ENCODE measurements around the gene CCDC88C. TPM values are rescaled to one million over a fixed set of nuclear protein-coding genes. Genes with fewer than 3 reads are reported as not detected.

Gene CCDC88C
- total and polyA plus RNA-seq, 2 donors (not counting 3 experiments of a cell fraction or from before 2014, with no cell fraction given) = 11.4 to 52.1 TPM

DNA sequence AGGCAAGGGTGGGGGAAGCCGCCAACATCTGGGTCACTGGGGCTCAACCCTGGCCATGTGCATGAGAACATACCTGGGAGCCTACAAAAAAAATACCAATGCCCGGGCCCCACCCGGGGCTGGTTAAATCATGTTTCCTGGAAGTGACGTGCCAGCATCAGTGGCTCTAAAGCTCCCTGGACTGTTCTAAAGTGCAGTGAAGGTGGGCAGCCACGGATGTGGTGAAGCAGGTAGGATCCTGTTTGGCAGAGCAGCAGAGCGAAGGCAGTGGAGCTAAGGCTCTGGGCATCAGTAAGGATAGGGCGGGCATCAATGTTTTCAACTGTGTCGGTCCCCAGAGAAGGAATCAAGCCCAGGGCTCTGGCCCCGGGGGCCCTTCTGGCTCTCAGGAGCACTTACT, 172.6 kb downstream of the CCDC88C start:
- Histone ChIP-seq H3K27me3 (ENCODE audit: control insufficient read depth in 2 of 2, insufficient read depth in 2 of 2, low read length in 2 of 2) (no peaks in the 10 kb centered on the region), H3K4me2 (ENCODE audit: insufficient read depth, low read length) (no peak overlapping the region), H3K9me1 (replicated peaks; ENCODE audit: control insufficient read depth, extremely low read depth, insufficient read depth, low read length) (no peaks in the 10 kb centered on the region), H3K4me3 (replicated peaks in 1 of 3; ENCODE audit: insufficient read depth in 1 of 3, low read depth in 1 of 3, low read length in 3 of 3) (no peak overlapping the region), H3K36me3 (ENCODE audit: control insufficient read depth in 2 of 2, extremely low read depth in 1 of 2, insufficient read depth in 2 of 2, low read length in 2 of 2) (no peaks in the 10 kb centered on the region), H2AFZ (ENCODE audit: low read depth, low read length) (no peak overlapping the region), H3K27ac (ENCODE audit: insufficient read depth, low read depth, low read length) (no peak overlapping the region), H3K4me1 (ENCODE audit: control insufficient read depth, extremely low read depth, insufficient read depth, low read length) (peaks cover 19% of the 10 kb centered on the region), H3K9ac (replicated peaks; ENCODE audit: extremely low read depth, insufficient read depth, low read length) (no peak overlapping the region), H4K20me1 (replicated peaks; ENCODE audit: control insufficient read depth, extremely low read depth, insufficient read depth, low read length) (no peaks in the 10 kb centered on the region), H3K9me3 (replicated peaks; ENCODE audit: control insufficient read depth, insufficient read depth, low read length) (no peaks in the 10 kb centered on the region), H3K79me2 (ENCODE audit: control insufficient read depth, insufficient read depth, low read length) (no peaks in the 10 kb centered on the region)
- FAIRE-seq (no peak), DNase-seq (ENCODE audit: low read depth, low spot score) (no peak)
- dilution Hi-C loops (cut with MboI; ENCODE audit: extremely low pct_ligation_motif_present, low sequenced_read_pairs) = no loop called here
- POLR2A ChIA-PET = no interaction called here
- TF ChIP-seq MYC (IDR thresholded peaks at IDR 0.05; ENCODE audit: low read depth, low read length) = no peak
- no peak for TF ChIP-seq FOS (IDR thresholded peaks at IDR 0.05; ENCODE audit: borderline replicate concordance, insufficient read depth, low read length)
- TF ChIP-seq EZH2 (IDR thresholded peaks at IDR 0.05; ENCODE audit: borderline replicate concordance, low read depth, low read length, severe bottlenecking) = no peak
- TF ChIP-seq POLR2A (IDR thresholded peaks at IDR 0.05; ENCODE audit: low read depth, low read length) = no peak
- TF ChIP-seq, protein P1, sequence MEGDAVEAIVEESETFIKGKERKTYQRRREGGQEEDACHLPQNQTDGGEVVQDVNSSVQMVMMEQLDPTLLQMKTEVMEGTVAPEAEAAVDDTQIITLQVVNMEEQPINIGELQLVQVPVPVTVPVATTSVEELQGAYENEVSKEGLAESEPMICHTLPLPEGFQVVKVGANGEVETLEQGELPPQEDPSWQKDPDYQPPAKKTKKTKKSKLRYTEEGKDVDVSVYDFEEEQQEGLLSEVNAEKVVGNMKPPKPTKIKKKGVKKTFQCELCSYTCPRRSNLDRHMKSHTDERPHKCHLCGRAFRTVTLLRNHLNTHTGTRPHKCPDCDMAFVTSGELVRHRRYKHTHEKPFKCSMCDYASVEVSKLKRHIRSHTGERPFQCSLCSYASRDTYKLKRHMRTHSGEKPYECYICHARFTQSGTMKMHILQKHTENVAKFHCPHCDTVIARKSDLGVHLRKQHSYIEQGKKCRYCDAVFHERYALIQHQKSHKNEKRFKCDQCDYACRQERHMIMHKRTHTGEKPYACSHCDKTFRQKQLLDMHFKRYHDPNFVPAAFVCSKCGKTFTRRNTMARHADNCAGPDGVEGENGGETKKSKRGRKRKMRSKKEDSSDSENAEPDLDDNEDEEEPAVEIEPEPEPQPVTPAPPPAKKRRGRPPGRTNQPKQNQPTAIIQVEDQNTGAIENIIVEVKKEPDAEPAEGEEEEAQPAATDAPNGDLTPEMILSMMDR (IDR thresholded peaks at IDR 0.05; ENCODE audit: extremely low read depth in 1 of 2, insufficient read depth in 1 of 2, low read depth in 1 of 2, low read length in 2 of 2) = no peak
- no peak for TF ChIP-seq POLR2AphosphoS5 (IDR thresholded peaks at IDR 0.05; ENCODE audit: insufficient read depth, low read depth, low read length)
- no peak for TF ChIP-seq GATA2 (IDR thresholded peaks at IDR 0.05; ENCODE audit: insufficient read depth, insufficient read length, low read depth, low read length)
- TF ChIP-seq, protein P2, sequence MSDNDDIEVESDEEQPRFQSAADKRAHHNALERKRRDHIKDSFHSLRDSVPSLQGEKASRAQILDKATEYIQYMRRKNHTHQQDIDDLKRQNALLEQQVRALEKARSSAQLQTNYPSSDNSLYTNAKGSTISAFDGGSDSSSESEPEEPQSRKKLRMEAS (IDR thresholded peaks at IDR 0.05; ENCODE audit: insufficient read depth, insufficient read length) = no peak
- TF ChIP-seq JUN (IDR thresholded peaks at IDR 0.05; ENCODE audit: borderline replicate concordance, insufficient read depth, insufficient read length, low read depth) = no peak
- CTCF ChIA-PET = interaction anchor here (1.0 to 2.5 kb wide), 3 partner anchors 13 to 68 kb away, joined by 3 to 30 read pairs (median 3); no protein-coding TSS in a partner anchor
- no TSS peak for BruUV-seq (replicated peaks)
- intact Hi-C loops (cut with micrococcal nuclease) = no loop called here

Measured in endothelial cell of umbilical vein (primary cell).